Measurements from ENCODE around the gene P2RY2. TPM values are rescaled to one million over a fixed set of nuclear protein-coding genes. Genes with fewer than 3 reads are reported as not detected.

Gene P2RY2
- total RNA-seq, 1 experiment from 2014 or later = not detected

GRCh38 chr11:73281201-73281741 is 63.2 kb downstream of the P2RY2 start:
- DNase-seq (ENCODE audit: extremely low read depth, low read depth) = no peak

DNA sequence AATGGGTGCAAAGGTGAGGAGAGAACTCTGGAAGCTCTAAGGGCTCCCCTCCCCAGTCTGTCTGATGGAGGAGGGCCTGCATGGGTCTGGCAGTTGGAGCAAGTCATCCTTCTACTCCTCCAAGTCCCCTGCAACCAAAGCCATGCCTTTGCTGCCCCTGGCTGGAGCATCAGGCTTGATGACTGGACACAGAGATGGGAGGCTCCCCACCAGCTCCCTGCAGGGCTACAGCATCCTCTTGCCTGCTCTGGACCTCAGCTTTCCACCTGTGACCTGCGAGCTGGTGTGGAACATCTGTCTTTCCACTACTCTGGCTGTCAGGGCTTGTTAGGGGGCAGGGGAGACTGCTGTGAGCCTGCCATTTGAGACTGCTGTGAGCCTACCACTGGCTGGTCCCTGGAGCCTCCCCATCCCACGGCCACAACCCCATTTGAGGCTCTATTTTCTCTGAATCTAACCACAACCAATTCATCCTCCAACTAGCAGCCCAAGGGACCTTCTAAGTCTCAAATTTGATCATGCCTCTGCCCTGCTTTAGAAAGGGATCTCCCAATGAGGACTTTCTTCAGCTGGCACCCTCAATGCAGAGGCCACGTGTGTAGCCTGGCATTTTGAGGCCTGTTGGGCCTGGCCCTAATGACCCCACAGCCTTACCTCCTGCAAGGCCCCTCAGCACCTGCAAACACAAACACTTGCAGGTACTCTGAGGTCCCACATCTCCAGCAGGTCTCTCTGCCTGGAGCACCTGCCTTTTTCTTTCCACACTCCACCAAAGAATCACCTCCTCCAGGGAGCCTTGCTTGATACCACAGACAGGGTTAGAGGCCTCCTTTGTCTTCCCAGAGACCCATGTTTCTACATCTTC is 63.9 kb downstream of the P2RY2 start:
- DNase-seq (ENCODE audit: extremely low read depth, low read depth) = no peak

DNA sequence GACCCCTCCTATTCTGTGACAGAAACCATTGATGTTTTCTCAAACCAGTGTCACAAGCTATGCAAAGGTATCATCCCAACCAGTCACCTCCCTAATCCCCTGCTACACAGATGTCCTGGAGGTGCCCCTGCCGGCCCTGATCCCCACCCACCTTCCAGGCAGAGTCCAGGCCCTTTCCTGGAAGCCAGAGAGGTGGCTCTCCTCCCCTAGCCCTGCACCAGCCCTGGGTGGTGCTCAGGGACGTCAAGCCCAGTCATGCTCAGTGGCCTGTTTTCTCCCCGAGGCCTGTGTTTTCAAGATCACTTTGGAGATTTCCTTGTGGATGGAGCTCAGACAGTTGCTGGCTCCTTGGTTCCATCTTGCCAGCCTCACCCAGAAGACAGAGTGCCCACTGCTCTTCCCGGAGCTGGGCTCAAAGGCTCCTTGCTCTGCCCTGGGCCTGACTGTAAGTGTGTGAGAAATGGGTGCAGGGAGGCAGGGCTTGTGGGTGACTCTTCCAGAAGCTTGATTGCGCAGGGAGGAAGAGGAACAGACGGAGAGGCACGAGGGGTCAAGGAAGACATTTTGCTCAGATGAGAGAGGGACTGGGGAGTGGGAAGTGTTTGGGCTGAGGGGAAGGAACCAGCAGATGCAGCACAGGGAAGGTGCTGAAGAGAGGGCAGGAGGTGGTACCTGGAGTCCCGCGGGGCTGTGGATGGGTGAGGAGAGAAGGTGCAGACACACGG is 65.4 kb downstream of the P2RY2 start:
- no peak for DNase-seq (ENCODE audit: extremely low read depth, low read depth)

GRCh38 chr11:73284106-73284505 is 66.0 kb downstream of the P2RY2 start:
- DNase-seq (ENCODE audit: extremely low read depth, low read depth) = no peak

DNA sequence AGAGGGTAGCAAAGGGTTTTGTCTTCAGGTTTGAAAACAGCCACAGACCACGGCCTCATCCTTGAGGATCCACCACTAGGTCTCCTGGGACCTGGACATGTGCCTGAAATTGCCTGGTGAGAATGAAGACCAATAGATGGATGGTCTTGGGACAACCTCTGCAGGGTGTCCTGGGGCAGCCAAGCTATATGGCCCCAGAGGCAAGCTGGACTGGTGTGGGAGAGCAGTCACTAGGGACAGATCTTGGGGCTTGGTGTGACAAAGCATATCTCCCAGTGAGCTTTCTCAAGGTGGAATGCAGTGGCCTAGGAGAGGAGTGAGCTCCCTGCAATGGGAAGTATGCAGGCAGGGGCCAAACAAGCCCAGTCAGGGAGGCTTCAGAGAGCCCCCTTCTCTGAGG is 67.6 kb downstream of the P2RY2 start:
- no peak for DNase-seq (ENCODE audit: extremely low read depth, low read depth)

Other genes starting within 250 kb of the P2RY2 start
- 3.9 and 4.1 TPM in 2 replicates for gene FCHSD2, start 76.0 kb upstream of the P2RY2 start, total RNA-seq (2014; rRNA removed; shearing (Covaris generic))
- not detected in 2 replicates for gene P2RY6, start 54.1 kb downstream of the P2RY2 start, total RNA-seq (2014; rRNA removed; shearing (Covaris generic))
- 3.7 and 4.0 TPM in 2 replicates for gene ARHGEF17, start 90.0 kb downstream of the P2RY2 start, total RNA-seq (2014; rRNA removed; shearing (Covaris generic))
- gene RELT, start 158.1 kb downstream of the P2RY2 start, total RNA-seq (2014; rRNA removed; shearing (Covaris generic)) = 2.3 and 3.1 TPM in 2 replicates

Data from NCI-H460 (cell line).